Peyer's patch (tissue), 4 donors: ENCODE data around the gene FRG2C. TPM values are rescaled to one million over a fixed set of nuclear protein-coding genes. Genes with fewer than 3 reads are reported as not detected.
"Not testable (repeated sequence)": the region's sequence is repeated elsewhere in the genome, so short reads cannot be mapped to it uniquely, and the experiment has no call there.

Source experiments
- DNase-seq, 3 donors: peaks; one replicate each; pipeline ENCODE4 v3.0.0-alpha.2; 2017 to 2019
- H3K27ac ChIP-seq, 4 donors: fragments of 200-600 bp; sonication (generic); one replicate each; pipeline ENCODE4 v1.5.1; 2016 to 2019
- H3K27me3 ChIP-seq, 2 donors: fragments of 200-600 bp; sonication (generic); one replicate each; pipeline ENCODE4 v1.5.1; 2019
- H3K36me3 ChIP-seq, 3 donors: fragments of 200-600 bp; sonication (generic); one replicate each; pipeline ENCODE4 v1.5.1; 2016 to 2019
- H3K4me1 ChIP-seq, 4 donors: fragments of 200-600 bp; sonication (generic); one replicate each; pipeline ENCODE4 v1.5.1; 2016 to 2019
- H3K4me3 ChIP-seq, 4 donors: fragments of 200-600 bp; sonication (generic); 1 replicate in 3 of 4; 2 replicates in 1 of 4; pipeline ENCODE4 v1.5.1; 2016 to 2019; ENCODE audit warnings: mild to moderate bottlenecking in 1 of 4
- H3K9me3 ChIP-seq, 4 donors: fragments of 200-600 bp; sonication (generic); one replicate each; pipeline ENCODE4 v1.5.1; 2016 to 2019; ENCODE audit warnings: mild to moderate bottlenecking in 1 of 4
- CTCF ChIP-seq, 6 experiments: fragments of 450-650 bp in 4 of 6; fragments of 200-600 bp in 2 of 6; sonication (generic) in 1 of 6; IDR thresholded peaks; one replicate each; pipeline ENCODE4 v1.5.1; 2017 to 2019; ENCODE audit warnings: antibody characterized with exemption in 6 of 6, mild to moderate bottlenecking in 3 of 6, moderate library complexity in 1 of 6
- total RNA-seq, 4 donors: library from RNA; depleted of rRNA; stranded (reverse); fragments of >200 nt; gene quantifications; one replicate each; pipeline ENCODE4 v1.1.0, GENCODE V29; 2016

Gene FRG2C
- total RNA-seq = not detected

DNA sequence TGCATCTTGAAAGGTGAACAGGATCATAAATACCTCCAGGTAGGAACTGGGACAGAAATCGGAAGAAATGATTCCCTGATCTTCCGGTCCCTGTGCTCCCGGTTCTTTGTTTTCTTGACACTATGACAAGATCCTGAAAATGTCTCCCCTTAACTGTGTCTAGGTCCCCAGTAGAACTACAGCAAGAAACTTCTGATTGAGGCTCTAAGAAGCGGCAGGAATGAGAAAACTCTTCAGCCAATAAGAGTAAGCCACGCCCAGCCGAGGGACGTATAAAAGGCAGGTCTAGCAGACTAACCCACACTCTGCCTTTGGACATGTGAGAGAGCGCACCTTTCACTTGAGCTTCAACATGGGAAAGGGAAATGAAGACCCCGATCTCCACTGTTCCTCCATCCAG, at the start of gene FRG2C:
Gene FRG2C (plus strand): TSS at position 301 of the 400 bp plus-strand sequence. CDS start 52 bp downstream, at position 353.
- not testable (repeated sequence) for H3K9me3 ChIP-seq, DNase-seq, H3K27me3 ChIP-seq, H3K4me1 ChIP-seq, H3K36me3 ChIP-seq, H3K4me3 ChIP-seq, H3K27ac ChIP-seq

DNA sequence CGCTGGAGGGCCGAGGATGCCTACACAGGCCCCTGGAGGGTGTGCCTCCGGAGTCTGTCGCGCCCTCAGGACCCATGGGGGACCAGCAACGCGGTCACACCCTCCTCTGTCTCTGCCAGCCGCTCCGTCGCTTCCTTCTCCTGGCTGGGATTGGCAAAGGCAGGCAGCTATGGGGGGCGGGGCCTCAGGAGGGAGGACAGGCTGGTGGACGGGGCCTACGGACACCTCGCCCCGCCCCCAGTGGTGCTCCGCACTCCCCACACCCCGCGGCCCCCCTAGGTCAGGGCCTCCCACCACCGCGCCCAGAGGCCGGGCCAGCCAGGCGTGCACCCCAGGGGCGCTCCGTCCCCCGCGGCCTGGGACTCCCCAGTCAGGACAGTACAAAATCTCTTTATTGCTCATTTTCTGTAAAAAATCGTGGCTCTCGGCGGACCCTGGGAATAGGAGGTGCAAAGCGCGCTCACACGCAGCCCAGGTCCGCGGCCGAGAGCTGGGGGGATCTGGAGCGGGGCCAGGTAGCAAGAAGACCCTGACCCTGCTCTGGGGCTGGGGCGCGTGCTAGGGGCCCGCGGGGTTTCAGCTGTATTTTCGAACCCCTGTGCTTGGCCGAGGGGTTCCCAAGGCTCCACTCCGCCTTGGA, 45.3 kb upstream of the FRG2C start:
- H3K4me3 ChIP-seq = peak overlapping the region; percentile 15 to 49 (median 42)
- peaks cover 0 to 12% (median 0%) of the 10 kb centered on the region in 4 donors for H3K4me1 ChIP-seq
- H3K36me3 ChIP-seq, H3K27me3 ChIP-seq, H3K27ac ChIP-seq, H3K9me3 ChIP-seq: not testable (repeated sequence)
- DNase-seq = peak; percentile 20 to 61 (median 51)

DNA sequence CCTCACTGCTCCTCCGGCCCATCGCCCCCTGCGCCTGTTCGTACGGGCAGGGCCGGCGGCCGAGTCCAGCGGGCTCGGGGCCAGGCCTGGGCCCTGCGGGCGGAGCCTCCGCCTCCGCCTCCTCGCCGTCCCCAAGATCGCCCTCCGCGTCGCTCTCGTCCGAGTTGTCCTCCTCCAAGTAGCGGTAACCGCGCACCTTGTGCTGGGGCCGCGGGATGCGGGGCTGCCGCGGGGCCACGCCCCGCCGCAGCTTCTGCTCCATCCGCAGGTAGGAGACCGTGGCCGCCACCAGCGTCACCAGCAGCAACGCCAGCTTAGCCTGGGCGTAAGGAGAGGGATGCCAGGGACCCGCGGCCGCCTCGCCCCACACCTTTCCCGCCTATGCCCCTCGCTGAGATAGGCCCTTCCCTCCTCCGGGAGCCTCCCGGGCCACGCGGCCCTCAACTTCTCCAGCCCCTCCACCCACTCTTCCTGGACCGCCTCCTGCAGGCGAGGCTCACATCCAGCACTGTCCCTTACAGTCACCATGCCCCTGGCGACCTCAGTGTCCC, 44.6 kb upstream of the FRG2C start:
- not testable (repeated sequence) for H3K9me3 ChIP-seq, H3K27ac ChIP-seq, H3K27me3 ChIP-seq, H3K36me3 ChIP-seq, DNase-seq
- Histone ChIP-seq H3K4me1 (peaks cover 0 to 12% (median 0%) of the 10 kb centered on the region in 4 donors), H3K4me3 (peak overlapping the region; percentile 15 to 49 (median 42))

DNA sequence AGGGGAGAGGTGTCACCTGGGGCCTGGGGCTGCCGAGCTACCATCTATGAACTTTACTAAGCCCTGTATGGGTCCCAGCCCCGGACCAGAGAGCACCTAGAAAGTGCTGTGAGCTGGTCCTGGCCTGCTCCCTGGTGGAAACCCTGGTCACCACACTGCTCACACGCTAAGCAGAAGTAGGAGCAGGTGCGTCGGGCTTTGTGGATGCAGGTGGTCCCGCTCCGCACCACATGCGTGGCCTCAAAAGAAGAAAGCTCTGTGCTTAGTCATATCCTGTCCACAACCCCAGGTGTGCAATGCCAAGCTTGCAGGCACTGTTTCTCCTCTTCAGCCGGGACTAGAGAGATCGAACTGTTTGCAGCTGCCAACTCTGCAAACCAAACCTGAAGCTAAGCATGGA, 42.4 kb upstream of the FRG2C start:
- peaks cover 0 to 12% (median 0%) of the 10 kb centered on the region in 4 donors for H3K4me1 ChIP-seq
- H3K27ac ChIP-seq, DNase-seq, H3K27me3 ChIP-seq, H3K36me3 ChIP-seq, H3K4me3 ChIP-seq, H3K9me3 ChIP-seq: not testable (repeated sequence)

- H3K27me3 ChIP-seq, DNase-seq, H3K4me3 ChIP-seq, H3K27ac ChIP-seq, H3K36me3 ChIP-seq, H3K9me3 ChIP-seq: not testable (repeated sequence)
- H3K4me1 ChIP-seq = peaks cover 0 to 11% (median 0%) of the 10 kb centered on the region in 4 donors
Observed at GRCh38 chr3:75623656-75624055, 40.5 kb upstream of the FRG2C start.

- not testable (repeated sequence) for H3K4me1 ChIP-seq, H3K27me3 ChIP-seq, H3K27ac ChIP-seq, DNase-seq, H3K4me3 ChIP-seq, H3K36me3 ChIP-seq, H3K9me3 ChIP-seq
Observed at GRCh38 chr3:75630887-75631535, 33.1 kb upstream of the FRG2C start.

GRCh38 chr3:75631541-75631940, 32.6 kb upstream of the FRG2C start:
- Histone ChIP-seq H3K9me3 (no peaks in the 10 kb centered on the region), H3K27ac (no peak overlapping the region), H3K4me3 (no peak overlapping the region), H3K27me3 (no peaks in the 10 kb centered on the region), H3K4me1 (no peaks in the 10 kb centered on the region), H3K36me3 (no peaks in the 10 kb centered on the region)
- no peak for TF ChIP-seq CTCF (IDR thresholded peaks at IDR 0.05)
- DNase-seq = no peak

DNA sequence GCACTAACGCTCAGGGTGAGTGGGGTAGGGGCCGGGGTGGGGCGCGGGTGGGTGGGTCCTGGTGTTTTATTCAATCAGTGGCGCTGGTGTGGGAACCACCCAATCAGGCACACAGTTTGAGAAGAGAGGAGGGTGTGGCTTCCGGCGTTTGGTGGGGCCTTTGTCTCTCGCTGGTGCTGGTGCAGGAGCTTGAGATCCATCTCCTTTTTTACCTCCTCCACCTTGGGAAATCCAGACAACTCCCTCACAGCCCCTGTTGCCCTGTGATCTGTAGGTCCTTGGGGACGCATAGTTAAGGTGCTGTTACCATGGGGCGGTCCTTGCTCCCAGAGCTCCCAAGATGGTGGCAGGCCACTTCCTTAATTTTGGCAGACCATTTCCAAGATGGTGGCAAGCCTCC, 25.2 kb upstream of the FRG2C start:
- not testable (repeated sequence) for H3K4me3 ChIP-seq, H3K9me3 ChIP-seq, H3K27me3 ChIP-seq, H3K27ac ChIP-seq, H3K36me3 ChIP-seq, DNase-seq, H3K4me1 ChIP-seq

DNA sequence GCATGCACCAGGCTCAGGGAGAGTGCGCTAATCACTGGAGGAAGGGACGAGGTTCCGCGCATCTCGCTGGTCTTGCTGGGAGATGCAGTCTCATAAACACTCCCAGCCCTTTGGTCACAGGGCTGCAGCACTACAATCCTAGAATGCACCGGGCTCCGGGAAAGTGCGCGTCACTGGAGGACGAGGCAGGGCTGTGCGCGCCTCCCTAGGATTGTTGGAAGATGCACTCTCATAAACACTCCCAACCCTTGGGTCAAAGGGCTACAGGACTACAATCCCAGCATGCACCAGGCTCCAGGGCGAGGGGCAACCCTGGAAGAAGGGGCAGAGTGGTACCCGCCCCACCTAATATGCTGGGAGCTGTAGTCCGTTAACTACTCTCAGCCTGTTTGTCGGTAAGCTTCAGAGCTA, 23.0 kb upstream of the FRG2C start:
- H3K4me1 ChIP-seq, H3K9me3 ChIP-seq, H3K36me3 ChIP-seq, H3K27me3 ChIP-seq: not testable (repeated sequence)
- peak in 1 of 6 experiments; percentile 4 for TF ChIP-seq CTCF (IDR thresholded peaks at IDR 0.05)
- DNase-seq = peak; percentile 45 to 84 (median 75)
- Histone ChIP-seq H3K4me3 (peak overlapping the region; percentile 39 to 53 (median 50)), H3K27ac (peak overlapping the region; percentile 38 to 64 (median 46))
